Hematopoietic multipotent progenitor cell treated with erythropoietin and hydrocortisone succinate and interleukin-3 and kit ligand, for 8 days (in vitro differentiated cells): ENCODE results near the gene CHMP4B.

Experiments used
- DNase-seq: peaks from one replicate; pipeline ENCODE4 v3.0.0-alpha.2; 2015

The CHMP4B gene

DNA sequence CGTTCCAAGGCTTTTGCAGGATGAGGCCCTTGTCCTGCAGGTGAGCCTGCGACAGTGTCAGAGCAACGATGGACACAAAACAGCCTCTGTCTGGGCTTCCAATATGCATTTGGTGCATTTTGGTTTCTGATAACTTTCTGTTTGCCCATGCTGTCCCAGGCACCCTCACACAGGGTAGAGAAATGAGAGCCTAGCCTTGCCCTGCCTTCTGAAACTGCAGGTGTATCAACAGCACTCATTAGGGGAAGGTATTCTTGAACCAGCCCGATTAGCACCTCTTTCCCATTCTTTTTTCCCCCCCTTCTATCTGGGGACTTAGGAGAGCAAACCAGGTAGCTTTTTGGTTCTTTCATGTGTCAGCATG lies 30.3 kb downstream of the CHMP4B start:
- no peak for DNase-seq

DNA sequence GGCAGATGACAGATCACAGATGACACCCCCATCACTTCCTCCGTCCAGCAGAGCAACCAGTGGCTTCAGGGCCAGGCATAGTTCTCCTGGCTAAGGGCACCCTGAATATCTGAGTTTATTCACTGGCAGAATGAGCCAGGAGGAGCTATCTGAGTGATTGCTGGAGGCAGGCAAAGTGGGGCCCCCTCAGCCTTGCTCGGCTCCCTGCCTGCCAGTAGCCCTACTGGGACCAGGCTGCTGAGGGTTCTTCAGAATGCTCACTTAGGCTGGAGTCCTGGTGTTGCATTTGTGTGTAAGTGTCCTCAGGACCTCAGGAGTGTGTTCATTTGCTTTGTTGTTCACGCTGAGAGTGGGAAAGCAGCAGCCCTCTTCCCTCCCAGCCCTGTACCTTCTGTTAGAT lies 31.2 kb downstream of the CHMP4B start:
- DNase-seq: no peak

DNA sequence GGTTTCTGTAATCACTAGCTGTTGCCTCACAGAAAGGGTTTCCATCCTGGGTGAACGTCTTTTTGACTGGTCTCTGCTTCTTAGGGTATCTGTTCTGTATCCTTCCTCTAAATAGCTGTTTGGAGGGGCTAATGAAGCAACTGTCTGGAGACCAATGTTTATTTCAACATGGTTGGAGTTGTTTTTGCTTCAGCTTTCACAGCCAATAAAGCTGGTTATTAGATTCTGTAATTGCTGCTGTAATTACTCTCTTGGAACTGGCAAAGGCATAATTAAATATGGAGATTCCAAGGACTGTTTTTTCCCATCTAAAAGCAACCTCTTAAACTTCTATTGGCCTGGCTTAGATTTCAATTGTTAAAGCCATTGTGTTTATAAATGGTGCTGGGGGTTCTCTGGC lies 31.9 kb downstream of the CHMP4B start:
- DNase-seq: no peak

DNA sequence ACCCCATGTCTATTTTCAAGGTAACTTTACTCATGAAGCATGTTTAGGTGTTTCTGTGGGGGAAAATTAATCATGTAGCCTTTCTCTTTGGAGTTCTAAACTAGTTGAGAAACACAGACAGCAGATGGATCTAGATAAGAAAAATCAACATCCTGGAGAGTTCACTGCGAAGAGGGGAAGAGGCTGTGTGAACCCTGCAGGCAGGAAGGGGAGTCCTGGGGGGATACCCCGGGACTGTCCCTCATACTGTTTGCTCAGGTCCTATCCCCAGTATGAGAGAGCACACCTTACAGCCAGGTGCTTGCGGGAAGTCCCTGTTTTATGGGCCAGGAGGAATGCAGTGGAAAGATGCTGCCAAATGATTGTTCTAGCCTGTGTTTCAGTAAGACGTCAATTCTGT lies 32.7 kb downstream of the CHMP4B start:
- DNase-seq: peak; percentile 22

DNA sequence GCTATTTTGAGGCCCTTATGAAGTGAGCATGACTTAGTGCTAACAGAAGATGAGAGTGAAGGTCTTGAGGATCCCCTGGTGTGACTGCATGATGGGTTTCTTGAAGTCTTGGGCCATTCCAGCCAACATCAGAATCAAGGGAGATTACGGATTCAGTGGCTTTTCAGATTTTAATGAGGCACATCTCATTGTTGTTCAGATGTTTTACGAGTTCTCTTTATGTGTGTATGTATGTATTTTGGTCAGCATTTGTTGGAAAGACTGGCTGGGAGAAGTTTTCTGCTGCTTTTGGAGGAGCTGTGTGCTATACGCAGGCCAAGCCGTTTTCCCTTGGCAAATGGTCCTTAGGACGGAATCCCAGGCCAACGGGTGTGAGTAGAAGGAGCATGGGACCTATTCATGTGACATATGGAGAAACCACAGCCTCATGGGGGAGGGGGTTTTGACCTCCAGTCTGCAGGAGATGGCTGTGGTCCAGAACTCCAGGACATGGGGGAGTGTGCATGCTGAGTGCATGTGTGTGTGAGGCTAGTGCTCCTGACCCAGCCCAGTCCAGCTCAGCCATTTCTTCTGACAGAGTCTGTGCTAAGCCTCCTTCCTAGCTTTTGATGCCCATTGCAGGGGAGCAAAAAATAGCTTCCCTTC lies 35.3 kb downstream of the CHMP4B start:
- DNase-seq: no peak

DNA sequence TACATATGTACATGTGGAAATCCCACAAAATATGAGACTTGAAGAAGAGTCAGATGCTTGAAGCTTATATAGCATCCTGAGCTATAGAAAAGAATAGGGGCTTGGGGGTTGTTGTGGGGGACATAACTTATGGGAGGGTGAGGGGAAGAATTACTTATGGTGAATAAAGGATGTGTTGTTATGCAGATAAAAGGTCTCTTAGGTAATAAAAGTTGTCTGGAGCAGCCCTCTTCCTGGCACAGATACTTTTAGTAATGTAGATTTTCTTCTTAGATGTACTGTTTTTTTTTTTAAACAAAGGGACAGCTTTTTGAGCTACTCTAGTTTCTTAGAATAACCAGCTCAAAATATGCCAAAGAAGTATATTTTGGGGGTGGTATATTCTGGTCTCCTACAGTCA lies 35.9 kb downstream of the CHMP4B start:
- no peak for DNase-seq

DNA sequence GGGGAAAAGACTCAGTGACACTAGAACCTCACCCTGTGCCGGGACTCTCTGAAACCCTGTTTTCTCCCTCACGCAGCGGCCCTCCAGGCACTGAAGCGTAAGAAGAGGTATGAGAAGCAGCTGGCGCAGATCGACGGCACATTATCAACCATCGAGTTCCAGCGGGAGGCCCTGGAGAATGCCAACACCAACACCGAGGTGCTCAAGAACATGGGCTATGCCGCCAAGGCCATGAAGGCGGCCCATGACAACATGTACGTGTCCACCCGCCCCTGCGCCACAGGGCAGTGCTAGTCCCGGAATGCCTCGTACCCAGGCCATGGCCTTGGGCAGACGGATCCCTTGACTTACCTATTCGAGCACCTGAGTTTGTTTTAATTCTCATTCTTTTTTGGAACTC lies 37.2 kb downstream of the CHMP4B start:
- no peak for DNase-seq

DNA sequence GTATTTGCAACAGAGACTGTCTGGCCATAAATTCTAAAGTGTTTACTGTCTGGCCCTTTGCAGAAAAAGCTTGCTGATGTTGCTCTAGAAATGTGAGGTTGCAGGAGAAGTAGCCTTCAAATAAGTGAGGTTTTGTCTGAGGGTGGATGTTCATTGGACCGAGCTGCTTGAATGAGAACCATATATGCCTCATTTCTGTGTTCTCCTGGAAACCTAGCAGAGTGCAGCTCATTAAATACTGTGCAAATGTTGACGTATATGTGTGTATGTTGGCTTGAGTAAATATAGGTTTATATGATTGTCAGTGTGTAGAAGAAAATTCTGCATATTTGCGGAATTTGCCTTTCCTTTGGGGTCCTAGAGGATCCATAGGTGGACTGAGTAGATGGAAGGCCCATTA lies 39.0 kb downstream of the CHMP4B start:
- no peak for DNase-seq

DNA sequence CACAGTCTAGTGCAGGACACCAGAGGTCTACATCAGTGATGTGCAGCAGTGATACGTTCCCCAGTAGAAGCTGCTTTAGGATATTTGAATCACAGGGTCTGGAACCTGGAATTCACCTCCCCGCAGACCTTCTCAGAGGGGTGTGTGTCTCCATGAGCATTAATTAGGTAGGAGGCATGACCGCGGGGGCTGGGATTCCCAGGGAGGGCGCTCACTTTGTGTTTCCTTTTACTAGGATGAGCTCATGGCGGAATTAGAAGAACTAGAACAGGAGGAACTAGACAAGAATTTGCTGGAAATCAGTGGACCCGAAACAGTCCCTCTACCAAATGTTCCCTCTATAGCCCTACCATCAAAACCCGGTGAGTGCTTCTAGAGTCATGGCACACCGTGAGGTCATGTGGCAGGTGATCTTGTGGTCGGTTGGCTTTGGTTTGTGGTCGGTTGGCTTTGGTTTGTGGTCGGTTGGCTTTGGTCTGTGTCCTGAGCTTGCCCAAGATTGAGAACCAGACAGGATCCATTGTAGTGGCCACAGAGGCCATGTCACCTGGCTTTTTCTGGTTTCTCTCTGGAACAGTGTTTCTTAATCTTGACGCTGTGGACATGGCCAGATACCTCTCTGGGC lies 40.8 kb downstream of the CHMP4B start:
- DNase-seq: no peak

DNA sequence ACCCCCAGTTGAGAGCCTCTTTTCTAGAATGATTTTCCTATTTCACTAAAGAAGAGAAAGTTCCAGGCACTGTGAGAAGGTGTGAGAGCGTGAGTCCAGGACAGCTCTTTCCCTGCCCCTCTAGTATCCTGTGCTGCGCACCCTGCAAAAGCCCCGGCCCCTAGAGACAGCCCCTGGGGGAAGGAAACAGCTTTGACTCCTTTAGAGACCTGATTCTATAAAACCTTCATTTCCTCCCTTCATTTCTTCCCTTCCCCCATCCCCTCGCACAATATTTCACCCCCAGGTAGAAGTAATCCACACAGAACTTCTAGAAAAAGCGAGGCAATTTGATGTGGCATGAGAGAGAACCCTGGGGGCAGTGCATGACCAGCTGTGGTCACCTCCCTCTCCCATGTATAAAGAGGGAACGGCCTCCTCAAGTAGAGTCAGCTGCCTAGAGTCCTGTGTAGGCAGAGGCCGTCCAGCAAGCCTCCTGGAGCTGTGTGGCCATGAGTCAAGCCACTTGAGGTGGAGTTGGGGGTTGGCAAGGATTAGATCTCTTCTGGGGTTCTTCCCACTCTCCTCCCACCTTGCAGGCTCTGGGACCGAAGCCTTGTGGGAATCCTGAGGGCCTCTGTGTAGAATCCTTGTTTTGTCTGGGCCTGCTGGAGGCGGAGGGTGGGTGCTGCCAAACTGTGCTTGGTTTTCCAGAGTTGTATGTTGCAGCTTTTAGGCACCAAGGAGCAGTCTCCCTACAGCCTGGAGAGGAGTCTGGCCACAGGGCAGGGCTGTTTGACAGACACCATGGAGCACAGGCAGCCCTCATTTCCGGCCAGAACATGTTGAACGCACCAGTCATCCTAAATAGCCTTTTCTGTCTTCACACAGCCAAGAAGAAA lies 41.7 kb downstream of the CHMP4B start:
- no peak for DNase-seq

DNA sequence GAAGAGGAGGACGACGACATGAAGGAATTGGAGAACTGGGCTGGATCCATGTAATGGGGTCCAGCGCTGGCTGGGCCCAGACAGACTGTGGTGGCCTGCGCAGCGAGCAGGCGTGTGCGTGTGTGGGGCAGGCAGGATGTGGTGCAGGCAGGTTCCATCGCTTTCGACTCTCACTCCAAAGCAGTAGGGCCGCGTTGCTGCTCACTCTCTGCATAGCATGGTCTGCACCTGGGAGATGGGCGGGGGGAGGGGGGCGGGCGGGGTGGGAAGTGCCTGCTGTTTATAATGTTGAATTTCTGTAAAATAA lies 42.3 kb downstream of the CHMP4B start:
- no peak for DNase-seq

DNA sequence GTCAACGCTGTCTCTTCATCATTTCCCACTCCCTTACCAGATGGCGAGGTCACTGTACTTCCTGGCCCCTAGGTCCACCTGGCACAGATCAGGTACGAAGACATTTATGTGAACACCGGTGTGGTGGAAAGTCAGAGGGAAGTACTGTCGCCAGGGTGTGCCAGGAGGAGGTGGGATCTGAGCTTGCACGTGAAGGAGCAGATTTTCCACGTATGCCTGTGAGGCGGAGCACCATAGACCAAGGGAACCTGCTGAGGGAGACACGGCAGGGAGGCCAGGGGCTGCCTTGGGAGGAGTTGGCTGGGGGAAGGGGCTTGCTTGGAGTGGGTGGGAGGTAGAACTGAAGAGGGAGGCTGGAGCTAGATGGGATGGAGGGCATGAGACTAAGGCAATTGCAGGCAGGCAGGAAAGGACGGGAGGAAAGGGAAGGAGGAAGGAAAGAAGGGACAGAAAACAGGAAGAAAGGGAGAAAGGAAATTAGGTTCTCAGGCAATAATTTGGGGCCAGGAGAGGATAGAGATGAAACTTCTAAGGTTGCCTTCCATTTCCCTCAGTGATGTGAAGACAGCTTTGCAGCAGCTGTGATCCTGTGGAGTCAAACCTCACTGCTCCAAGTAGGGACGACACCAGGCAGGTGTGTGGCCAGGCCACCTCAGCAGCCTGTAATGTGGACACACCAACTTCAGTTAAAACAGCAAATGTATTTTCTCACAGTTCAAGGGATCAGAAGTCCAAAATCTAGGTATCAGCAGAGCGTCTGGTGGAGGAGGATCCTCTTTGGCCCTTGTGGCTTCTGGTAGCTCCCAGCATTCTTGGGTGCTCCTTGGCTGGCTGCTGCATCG lies 46.8 kb downstream of the CHMP4B start:
- no peak for DNase-seq

DNA sequence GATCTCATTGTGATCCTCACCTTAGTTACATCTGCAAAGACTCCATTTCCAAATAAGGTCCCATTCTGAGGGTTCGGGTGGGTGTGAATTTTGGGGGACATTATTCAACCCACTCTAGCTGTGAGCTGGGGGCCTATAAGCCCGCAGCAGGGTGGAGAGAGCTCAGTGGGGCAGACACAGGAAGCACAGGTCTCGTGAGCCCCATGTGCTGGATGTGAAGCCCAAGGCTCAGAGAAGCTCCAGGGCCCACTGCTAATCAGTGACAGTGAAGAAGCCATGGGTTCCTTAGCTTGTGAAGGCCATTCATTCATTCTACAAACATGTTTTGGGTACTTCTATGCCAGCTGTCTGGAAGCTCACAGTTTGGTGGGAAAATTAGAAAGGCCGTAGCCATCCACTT lies 47.5 kb downstream of the CHMP4B start:
- DNase-seq: no peak

DNA sequence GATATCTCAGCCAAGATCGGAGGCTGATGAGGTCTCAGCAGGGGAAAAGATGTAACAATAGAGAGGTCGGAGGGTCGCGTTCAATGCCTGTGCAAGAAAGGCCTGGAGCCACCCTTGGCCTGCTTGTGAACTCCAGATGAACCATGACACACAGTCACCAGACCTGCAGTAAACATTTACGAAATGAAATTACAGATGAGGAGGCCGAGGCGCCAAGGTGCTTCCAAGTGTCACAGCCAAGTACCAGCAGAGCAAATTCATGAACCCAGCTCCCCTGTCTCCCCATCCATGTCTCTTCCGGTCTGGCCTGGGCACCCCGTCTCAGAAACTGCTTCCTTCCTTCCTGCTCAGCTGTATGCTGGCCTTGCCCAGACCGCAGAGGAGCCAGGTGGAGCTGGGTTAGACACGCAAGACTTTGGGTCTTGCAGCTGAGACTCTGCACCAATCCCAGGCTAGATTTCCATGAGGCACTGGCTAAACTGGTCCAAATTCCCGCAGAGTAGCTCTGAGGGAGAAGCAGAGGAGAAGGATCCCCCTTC lies 48.1 kb downstream of the CHMP4B start:
- DNase-seq: no peak

DNA sequence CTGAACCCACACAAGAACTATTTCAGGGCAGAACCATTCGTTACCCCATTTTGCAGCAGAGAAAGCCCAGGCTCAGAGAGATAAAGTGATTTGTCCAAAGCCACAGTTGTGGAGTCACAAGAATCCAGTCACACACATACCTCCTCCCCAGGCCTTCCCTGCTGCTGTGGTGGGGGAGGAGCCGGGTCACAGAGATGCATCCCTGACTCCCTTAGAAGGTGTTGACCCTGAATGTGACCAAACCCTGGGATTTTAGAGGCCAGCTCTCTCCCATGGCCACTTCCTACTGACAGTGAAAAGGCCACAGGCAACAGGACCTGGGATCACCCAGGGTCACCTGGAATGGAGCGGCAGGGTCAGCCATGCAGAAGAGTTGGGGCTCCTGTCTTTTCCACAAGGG lies 48.6 kb downstream of the CHMP4B start:
- no peak for DNase-seq

DNA sequence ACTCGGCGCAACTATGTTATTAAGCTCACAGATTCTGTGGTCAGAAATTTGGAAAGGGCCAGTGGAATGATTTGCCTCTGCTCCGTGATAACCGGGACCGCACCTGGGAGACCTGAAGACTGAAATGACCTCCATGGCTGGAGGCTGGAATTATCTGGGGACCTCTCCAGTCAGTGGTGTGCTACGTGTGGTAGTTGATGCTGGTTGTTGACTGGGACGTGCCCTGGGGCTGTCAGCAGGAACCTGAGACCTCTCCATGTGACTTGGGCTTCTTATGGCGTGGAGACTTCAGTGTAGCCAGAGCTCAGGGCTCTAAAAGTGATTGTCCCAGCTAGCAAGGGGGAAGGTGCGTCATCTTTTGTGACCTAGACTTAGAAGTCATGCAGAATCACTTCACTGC lies 50.3 kb downstream of the CHMP4B start:
- DNase-seq: no peak

DNA sequence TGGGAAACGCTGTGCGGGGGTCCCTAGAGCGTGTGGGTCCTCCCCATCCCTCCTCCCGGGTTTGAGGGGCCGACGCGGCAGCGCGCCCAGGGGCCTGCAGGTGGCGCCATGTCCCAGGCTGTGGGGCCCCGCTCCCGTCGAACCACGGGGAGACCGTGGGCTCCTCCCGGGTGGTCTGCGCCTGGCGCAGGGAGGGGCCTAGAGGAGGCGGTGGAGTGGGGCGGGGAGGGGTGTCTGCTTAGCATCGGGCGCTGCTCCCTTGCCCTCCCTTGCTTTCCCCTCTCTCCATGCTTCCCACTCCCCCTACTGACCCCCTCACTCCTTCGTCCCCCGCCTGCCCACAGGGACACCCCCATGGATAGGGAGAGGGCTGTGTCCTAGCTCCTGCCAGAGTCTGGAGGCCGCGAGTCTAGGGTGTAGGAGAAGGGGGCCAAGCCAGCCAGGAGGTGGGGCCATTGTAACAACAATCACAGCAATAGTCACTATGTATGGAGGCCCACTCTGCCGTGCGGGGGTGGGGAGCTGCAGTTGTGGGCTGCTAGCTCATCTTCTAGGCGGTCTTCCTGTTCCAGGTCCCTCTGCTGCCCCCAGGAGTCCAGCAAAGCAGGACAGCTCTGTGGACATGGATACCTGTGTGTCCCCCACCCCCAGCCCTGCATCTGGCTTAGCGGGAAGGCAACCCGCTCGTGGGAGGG lies 51.7 kb downstream of the CHMP4B start:
- no peak for DNase-seq

DNA sequence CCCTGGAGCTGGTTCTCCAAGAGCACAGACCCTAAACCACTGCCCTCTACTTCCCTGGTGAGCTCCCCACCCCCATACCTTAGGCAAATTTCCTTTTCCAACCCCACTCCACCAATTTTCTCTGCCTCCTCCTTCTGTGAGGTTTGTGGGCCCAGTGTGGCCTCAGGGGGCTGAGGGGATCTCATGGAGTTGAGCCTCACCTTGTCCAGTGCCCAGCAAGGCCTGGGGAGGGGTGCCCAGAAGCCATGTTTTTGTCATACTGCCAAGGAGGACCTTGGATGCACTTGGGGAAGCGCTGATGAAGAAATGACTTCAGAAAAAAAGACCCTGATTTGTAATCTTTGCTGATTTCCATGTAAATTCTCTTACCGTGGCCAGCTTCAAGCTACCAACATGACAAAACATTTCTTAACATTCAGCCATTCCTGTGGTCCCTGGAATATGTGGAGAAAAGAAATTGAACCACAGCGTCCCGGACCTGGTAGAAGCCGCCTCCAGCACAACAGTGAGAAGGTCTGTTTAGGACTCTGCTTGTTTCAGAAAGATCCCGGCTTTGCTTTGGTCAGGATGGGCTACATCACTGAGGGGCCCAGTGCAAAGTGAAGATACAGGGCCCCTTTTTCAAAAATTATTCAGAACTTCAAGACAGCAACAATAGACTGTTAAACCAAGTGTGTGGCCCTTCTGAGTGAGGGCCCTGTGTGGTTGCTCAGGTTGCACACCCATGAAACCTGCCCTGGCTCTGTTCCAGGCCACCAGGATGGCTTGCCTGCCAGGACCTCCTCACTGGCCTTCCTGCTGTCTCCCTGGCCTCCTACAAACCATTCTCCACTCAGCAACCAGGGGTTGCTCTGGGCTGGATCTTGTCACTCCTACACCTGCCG lies 52.5 kb downstream of the CHMP4B start:
- DNase-seq: no peak

DNA sequence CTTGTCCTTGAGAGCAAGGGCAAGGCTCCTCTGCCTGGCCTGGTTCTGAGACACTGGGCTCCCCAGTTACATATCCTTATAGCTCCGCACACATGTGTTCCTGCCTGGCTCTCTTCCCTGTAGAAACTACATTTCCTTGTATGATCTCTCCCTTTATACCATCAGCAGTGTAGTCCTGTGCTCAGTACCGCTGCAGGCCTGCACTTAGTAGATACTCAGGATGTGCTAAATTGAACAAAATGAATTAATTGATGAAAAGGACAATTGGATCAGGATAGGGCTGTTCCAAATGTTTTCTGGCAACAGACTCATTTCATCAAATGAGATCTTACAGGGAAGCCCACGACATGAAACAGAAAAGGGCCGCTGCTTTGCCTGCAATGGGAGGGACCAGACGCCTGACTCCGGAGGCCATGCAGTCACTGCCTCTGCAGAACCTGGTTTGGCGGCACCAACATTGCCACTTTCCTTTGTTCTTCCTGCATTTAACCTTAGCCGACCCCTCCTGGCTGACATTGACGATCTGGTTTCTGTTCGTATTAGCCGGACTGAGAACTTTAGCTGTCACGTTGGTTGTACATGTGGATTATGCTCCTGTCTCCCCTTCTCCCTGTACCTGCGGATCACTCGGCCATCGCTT lies 53.3 kb downstream of the CHMP4B start:
- no peak for DNase-seq

DNA sequence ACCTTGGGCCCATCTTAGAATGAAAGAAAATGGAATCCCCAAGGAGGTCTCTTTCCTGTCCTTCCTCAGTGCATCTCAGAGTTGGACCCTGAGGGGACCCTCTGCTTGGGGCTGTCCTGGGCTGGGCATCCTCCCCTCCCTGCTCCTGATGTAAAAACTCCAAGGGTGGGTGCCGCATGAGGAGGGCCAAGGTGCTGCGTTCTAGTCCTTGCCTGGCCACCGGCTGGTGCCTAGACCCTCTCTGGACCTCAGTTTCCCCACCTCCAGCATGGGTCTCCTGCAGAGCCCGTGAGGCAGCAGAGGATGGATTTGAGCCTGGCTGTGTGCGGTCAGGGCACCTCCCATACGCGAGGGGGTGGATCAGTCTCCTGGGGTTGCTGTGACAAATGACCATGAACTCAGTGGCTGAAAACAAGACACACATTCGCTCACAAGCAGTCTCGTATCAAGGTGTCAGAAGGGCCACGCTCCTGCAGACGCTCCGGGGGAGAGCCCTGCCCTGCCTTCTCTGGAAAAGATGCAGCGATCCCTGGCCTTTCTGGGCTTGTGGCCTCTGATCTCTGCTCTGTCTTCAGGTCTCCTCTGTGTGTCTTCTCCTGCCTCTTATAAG lies 54.7 kb downstream of the CHMP4B start:
- DNase-seq: no peak
